GM12878 (cell line): ENCODE measurements around the gene BORCS8. TPM values are rescaled to one million over a fixed set of nuclear protein-coding genes. Genes with fewer than 3 reads are reported as not detected.

Experiments
- BHLHE40 ChIP-seq, 2 experiments: fragments of 450-650 bp in 1 of 2; IDR thresholded peaks; 2 replicates each; pipeline ENCODE4 v1.6.1; 2011 to 2017; ENCODE audit warnings: low read depth in 2 of 2, borderline replicate concordance in 1 of 2, improper control_type of control experiment in 1 of 2, low read length in 1 of 2, mild to moderate bottlenecking in 1 of 2
- CBFB ChIP-seq: IDR thresholded peaks from 2 replicates; pipeline ENCODE4 v1.6.1; 2016; ENCODE audit warnings: antibody characterized with exemption, low read depth
- CBX3 ChIP-seq: fragments of 200-600 bp; sonication (generic); IDR thresholded peaks from 2 replicates; pipeline ENCODE4 v1.6.1; 2016; ENCODE audit warnings: low read depth, borderline replicate concordance
- DPF2 ChIP-seq: fragments of 450-650 bp; IDR thresholded peaks from 2 replicates; pipeline ENCODE4 v1.6.1; 2017; ENCODE audit warnings: mild to moderate bottlenecking
- EP300 ChIP-seq, 2 experiments: fragments of 150-350 bp in 1 of 2; IDR thresholded peaks; 2 replicates each; pipeline ENCODE4 v1.6.1; 2011 to 2012; ENCODE audit warnings: low read depth in 2 of 2, low read length in 2 of 2, borderline replicate concordance in 1 of 2, improper control_type of control experiment in 1 of 2, inconsistent platforms in 1 of 2; ENCODE audit not compliant: control insufficient read depth in 1 of 2
- GATAD2B ChIP-seq: fragments of 450-650 bp; conservative IDR thresholded peaks from 2 replicates; pipeline ENCODE4 v1.6.1; 2017; ENCODE audit warnings: low read depth, mild to moderate bottlenecking, moderate library complexity
- HCFC1 ChIP-seq: fragments of 150-350 bp; IDR thresholded peaks from 2 replicates; pipeline ENCODE4 v1.6.1; 2014; ENCODE audit warnings: low read length
- HDAC2 ChIP-seq: fragments of 200-600 bp; sonication (generic); IDR thresholded peaks from 2 replicates; pipeline ENCODE4 v1.6.1; 2017
- IKZF2 ChIP-seq, 2 experiments: fragments of 450-650 bp; IDR thresholded peaks; 2 replicates each; pipeline ENCODE4 v1.6.1; 2017; ENCODE audit warnings: mild to moderate bottlenecking in 2 of 2, moderate library complexity in 2 of 2
- IRF3 ChIP-seq: fragments of 450-650 bp; IDR thresholded peaks from 2 replicates; pipeline ENCODE4 v1.6.1; 2014; ENCODE audit warnings: mild to moderate bottlenecking
- MEF2A ChIP-seq: IDR thresholded peaks from 2 replicates; pipeline ENCODE4 v1.6.1; 2011; ENCODE audit warnings: low read depth, mild to moderate bottlenecking, low read length, moderate library complexity; ENCODE audit not compliant: insufficient read depth
- NFXL1 ChIP-seq: fragments of 450-650 bp; IDR thresholded peaks from 2 replicates; pipeline ENCODE4 v1.6.1; 2017; ENCODE audit warnings: antibody characterized with exemption, mild to moderate bottlenecking, borderline replicate concordance
- PAX5 ChIP-seq: IDR thresholded peaks from 2 replicates; pipeline ENCODE4 v1.6.1; 2011; ENCODE audit warnings: low read depth, low read length, borderline replicate concordance
- PKNOX1 ChIP-seq: fragments of 450-650 bp; IDR thresholded peaks from 2 replicates; pipeline ENCODE4 v1.6.1; 2016; ENCODE audit warnings: mild to moderate bottlenecking
- POU2F2 ChIP-seq: IDR thresholded peaks from 3 replicates; pipeline ENCODE4 v1.6.1; 2011; ENCODE audit warnings: low read depth, mild to moderate bottlenecking, low read length, borderline replicate concordance
- RBBP5 ChIP-seq: fragments of 200-600 bp; sonication (generic); conservative IDR thresholded peaks from 2 replicates; pipeline ENCODE4 v1.6.1; 2016
- SMC3 ChIP-seq: IDR thresholded peaks from 2 replicates; pipeline ENCODE4 v1.6.1; 2011; ENCODE audit warnings: low read length, improper control_type of control experiment, borderline replicate concordance
- SPI1 ChIP-seq: IDR thresholded peaks from 2 replicates; pipeline ENCODE4 v1.6.1; 2011; ENCODE audit warnings: low read depth, mild to moderate bottlenecking, low read length, moderate library complexity, borderline replicate concordance; ENCODE audit not compliant: insufficient read depth
- SREBF2 ChIP-seq: IDR thresholded peaks from 2 replicates; pipeline ENCODE4 v1.6.1; 2012; ENCODE audit warnings: mild to moderate bottlenecking, low read length
- TCF3 ChIP-seq: IDR thresholded peaks from 2 replicates; pipeline ENCODE4 v1.6.1; 2012; ENCODE audit warnings: low read depth, mild to moderate bottlenecking, low read length, borderline replicate concordance; ENCODE audit not compliant: insufficient read depth
- TCF7 ChIP-seq: IDR thresholded peaks from 2 replicates; pipeline ENCODE4 v1.6.1; 2014; ENCODE audit warnings: antibody characterized with exemption, borderline replicate concordance
- USF1 ChIP-seq: IDR thresholded peaks from 2 replicates; pipeline ENCODE4 v1.6.1; 2011; ENCODE audit warnings: borderline replicate concordance, low read depth, mild to moderate bottlenecking, moderate library complexity, mixed read lengths, low read length; ENCODE audit not compliant: insufficient read depth; ENCODE audit errors: extremely low read length
- YY1 ChIP-seq: IDR thresholded peaks from 2 replicates; pipeline ENCODE4 v1.6.1; 2011; ENCODE audit warnings: low read depth, mild to moderate bottlenecking, low read length
- ZBTB40 ChIP-seq: fragments of 450-650 bp; IDR thresholded peaks from 2 replicates; pipeline ENCODE4 v1.6.1; 2016; ENCODE audit warnings: mild to moderate bottlenecking, moderate library complexity, borderline replicate concordance
- polyA plus RNA-seq, 11 experiments: library from polyadenylated mRNA; depleted of rRNA in 4 of 11; unstranded in 6 of 11; stranded (reverse) in 5 of 11; fragments of >200 nt; fragmentation: Nextera tagmentation in 4 of 11; fragmentation: Illumina TruSeq in 1 of 11; extraction: Ambion mirVana in 4 of 11; extraction: Trizol in 1 of 11; gene quantifications; 1 replicate in 1 of 11; 2 replicates in 10 of 11; pipeline versions ENCODE4 v1.2.1 to v1.2.3, GENCODE V29; 2011 to 2016; ENCODE audit warnings: inconsistent platforms in 2 of 11, missing spikeins in 2 of 11, low read depth in 1 of 11
- total RNA-seq, 4 experiments: library from RNA; depleted of rRNA in 3 of 4; stranded (reverse); fragments of >200 nt in 3 of 4; fragmentation: Illumina TruSeq in 1 of 4; extraction: Trizol in 1 of 4; gene quantifications; 2 replicates each; pipeline versions ENCODE4 v1.2.1 to v1.2.3, GENCODE V29; 2013 to 2021

BORCS8 gene
- total and polyA plus RNA-seq, 10 of the 15 experiments (the other 5 are each of a cell fraction or from before 2014, with no cell fraction given) = 3.7 to 40.3 (median 23.4) TPM

- TF ChIP-seq TCF7 (no peak), IKZF2 (IDR thresholded peaks at IDR 0.05) (no peak), IRF3 (no peak), HCFC1 (no peak), USF1 (no peak), SPI1 (no peak), PAX5 (0 out of 2 replicates have a peak, but pooled peaks have one; percentile 39), GATAD2B (no peak), CBFB (no peak), MEF2A (no peak), TCF3 (0 out of 2 replicates have a peak, but pooled peaks have one; percentile 43), SREBF2 (no peak), ZBTB40 (no peak), NFXL1 (no peak), RBBP5 (no peak), CBX3 (no peak), SMC3 (no peak), BHLHE40 (IDR thresholded peaks at IDR 0.05; ENCODE audit: borderline replicate concordance in 1 of 2, low read depth in 2 of 2, low read length in 1 of 2) (no peak), DPF2 (0 out of 2 replicates have a peak, but pooled peaks have one; percentile 35), YY1 (0 out of 2 replicates have a peak, but pooled peaks have one; percentile 12), POU2F2 (no peak), PKNOX1 (no peak), EP300 (IDR thresholded peaks at IDR 0.05; ENCODE audit: borderline replicate concordance in 1 of 2, control insufficient read depth in 1 of 2, low read depth in 2 of 2, low read length in 2 of 2) (no peak), HDAC2 (no peak)
Observed at GRCh38 chr19:19171821-19172532, 20.0 kb downstream of the BORCS8 start (continued).
